GM06990 (cell line): Measurements from ENCODE around the gene GLS2.

ENCODE experiments used
- DNase-seq: peaks from one replicate; pipeline ENCODE4 v3.0.0-alpha.2; 2011; ENCODE audit not compliant: insufficient read length; ENCODE audit errors: extremely low read depth
- H3K27me3 ChIP-seq: replicated peaks from 2 replicates; pipeline ENCODE4 v1.6.0; 2011; ENCODE audit warnings: low read length; ENCODE audit not compliant: control insufficient read depth, insufficient read depth
- H3K36me3 ChIP-seq: 2 replicates; pipeline ENCODE4 v1.5.1; 2011; ENCODE audit warnings: low read length; ENCODE audit not compliant: control insufficient read depth, insufficient read depth
- H3K4me3 ChIP-seq: replicated peaks from 2 replicates; pipeline ENCODE4 v1.5.1; 2011; ENCODE audit warnings: low read depth, mild to moderate bottlenecking, control low read depth, low read length
- TF ChIP-seq, protein P1 (sequence below): IDR thresholded peaks from 2 replicates; pipeline ENCODE4 v1.5.1; 2011; ENCODE audit warnings: low read length, control low read depth, mild to moderate bottlenecking, inconsistent platforms; ENCODE audit not compliant: insufficient read depth, poor library complexity, severe bottlenecking

GLS2 gene

DNA sequence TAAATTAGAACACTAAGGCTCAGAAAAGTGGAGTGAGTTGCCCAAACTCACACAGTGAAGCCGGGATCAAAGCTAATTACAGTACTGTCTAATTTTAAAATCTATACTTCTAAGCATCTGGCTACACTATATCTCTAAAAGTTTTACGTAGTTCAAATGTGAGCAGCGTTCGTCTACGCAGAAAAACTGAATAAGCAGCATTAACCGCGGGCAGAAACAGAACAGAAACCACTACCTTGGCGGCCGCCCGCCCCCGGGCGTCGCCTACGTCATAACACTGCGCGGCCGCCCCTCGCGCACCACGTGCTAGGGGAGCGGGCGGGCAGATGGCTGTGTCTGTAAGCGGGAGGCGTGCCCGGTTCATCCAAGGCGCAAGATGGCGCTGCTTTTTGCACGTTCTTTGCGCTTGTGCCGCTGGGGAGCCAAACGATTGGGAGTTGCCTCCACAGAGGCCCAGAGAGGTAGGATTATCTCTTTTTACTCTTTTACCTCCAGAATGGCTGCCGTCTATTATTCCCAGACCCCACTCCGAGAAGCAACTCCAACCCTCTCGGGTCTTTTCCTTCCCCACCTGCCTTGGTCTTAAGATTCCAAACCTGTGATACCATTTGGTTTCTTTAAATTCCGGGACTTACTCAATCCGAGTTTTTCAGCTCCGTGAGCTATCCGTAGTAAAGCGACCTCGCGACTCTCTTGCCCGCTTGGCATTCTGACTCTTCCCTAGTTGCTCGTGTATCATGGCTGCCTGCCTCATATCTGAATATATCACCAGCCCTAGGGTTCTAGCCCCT, 19.6 kb downstream of the GLS2 start, which contains the start of gene SPRYD4:
SPRYD4 (plus strand) TSS at position 363 of the 791 bp plus-strand sequence; CDS start at position 377, 14 bp downstream.
- Histone ChIP-seq H3K27me3 (no peaks in the 10 kb centered on the region), H3K4me3 (peak within 1 kb of the TSS; percentile 93), H3K36me3 (peaks cover 3% of the 10 kb centered on the region)
- TF ChIP-seq, protein P1, sequence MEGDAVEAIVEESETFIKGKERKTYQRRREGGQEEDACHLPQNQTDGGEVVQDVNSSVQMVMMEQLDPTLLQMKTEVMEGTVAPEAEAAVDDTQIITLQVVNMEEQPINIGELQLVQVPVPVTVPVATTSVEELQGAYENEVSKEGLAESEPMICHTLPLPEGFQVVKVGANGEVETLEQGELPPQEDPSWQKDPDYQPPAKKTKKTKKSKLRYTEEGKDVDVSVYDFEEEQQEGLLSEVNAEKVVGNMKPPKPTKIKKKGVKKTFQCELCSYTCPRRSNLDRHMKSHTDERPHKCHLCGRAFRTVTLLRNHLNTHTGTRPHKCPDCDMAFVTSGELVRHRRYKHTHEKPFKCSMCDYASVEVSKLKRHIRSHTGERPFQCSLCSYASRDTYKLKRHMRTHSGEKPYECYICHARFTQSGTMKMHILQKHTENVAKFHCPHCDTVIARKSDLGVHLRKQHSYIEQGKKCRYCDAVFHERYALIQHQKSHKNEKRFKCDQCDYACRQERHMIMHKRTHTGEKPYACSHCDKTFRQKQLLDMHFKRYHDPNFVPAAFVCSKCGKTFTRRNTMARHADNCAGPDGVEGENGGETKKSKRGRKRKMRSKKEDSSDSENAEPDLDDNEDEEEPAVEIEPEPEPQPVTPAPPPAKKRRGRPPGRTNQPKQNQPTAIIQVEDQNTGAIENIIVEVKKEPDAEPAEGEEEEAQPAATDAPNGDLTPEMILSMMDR: peak; percentile 45
- peak; percentile 97 for DNase-seq

DNA sequence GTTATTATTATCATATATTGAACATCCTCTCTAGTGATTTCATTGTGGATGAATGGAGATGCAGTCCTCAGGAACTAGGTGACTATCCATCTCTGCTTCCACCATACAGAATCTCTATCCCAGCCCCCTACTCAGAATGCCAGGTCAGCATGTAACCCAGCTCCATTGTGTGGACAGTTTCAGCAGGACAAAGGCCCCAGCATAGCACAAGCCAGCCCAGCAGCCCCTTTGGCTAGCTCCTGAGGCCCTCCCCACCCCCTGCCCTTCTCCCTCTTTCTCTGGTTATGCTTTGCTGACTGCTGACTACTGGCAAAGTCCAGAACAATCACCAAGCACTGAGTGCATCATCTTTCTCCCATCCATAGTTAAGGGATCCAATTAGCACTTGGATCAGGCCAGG, 25.4 kb downstream of the GLS2 start:
- no peaks in the 10 kb centered on the region for H3K27me3 ChIP-seq
- DNase-seq: no peak
- TF ChIP-seq, protein P1: no peak
- no peak overlapping the region for H3K4me3 ChIP-seq
- no peaks in the 10 kb centered on the region for H3K36me3 ChIP-seq

- no peak for DNase-seq
- TF ChIP-seq, protein P1: no peak
- Histone ChIP-seq H3K4me3 (no peak overlapping the region), H3K27me3 (no peaks in the 10 kb centered on the region), H3K36me3 (no peaks in the 10 kb centered on the region)
These were observed 26.5 kb downstream of the GLS2 start for GRCh38 chr12:56461235-56462159.

DNA sequence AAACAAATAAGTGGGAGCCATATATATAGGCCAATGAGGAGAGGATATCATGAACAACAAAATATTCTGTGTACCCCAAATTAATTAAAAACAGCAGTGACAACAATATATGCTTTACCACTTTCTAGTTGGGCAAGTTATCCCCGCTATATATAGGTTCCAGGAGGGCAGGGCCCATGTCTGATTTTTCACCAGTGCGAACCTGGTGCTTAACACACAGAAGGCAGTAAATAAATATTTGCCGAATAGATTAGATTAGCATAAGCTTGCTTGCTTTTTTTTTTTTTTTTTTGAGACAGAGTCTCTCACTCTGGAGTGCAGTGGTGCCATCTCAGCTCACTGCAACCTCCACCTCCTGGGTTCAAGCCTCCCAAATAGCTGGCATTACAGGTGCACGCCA, 30.1 kb downstream of the GLS2 start:
- TF ChIP-seq, protein P1: no peak
- no peak for DNase-seq
- H3K36me3 ChIP-seq: no peaks in the 10 kb centered on the region
- no peaks in the 10 kb centered on the region for H3K27me3 ChIP-seq
- no peak overlapping the region for H3K4me3 ChIP-seq

- no peaks in the 10 kb centered on the region for H3K27me3 ChIP-seq
- no peaks in the 10 kb centered on the region for H3K36me3 ChIP-seq
- no peak for DNase-seq
- no peak within 1 kb of the TSS for H3K4me3 ChIP-seq
- TF ChIP-seq, protein P1: no peak
These were observed 33.4 kb downstream of the GLS2 start, which contains the start of gene MIP for GRCh38 chr12:56454557-56454956. TSS of gene MIP (minus strand) at chr12:56454657. CDS start at chr12:56454613, 44 bp downstream.
